H1 (cell line): ENCODE results near the gene RRAS2. TPM values are rescaled to one million over a fixed set of nuclear protein-coding genes. Genes with fewer than 3 reads are reported as not detected.

Source experiments
- GABPA ChIP-seq: IDR thresholded peaks from 2 replicates; pipeline ENCODE4 v1.6.1; 2011; ENCODE audit warnings: mild to moderate bottlenecking, low read length, moderate library complexity, borderline replicate concordance; ENCODE audit not compliant: insufficient read depth
- JUND ChIP-seq: IDR thresholded peaks from 2 replicates; pipeline ENCODE4 v1.6.1; 2011; ENCODE audit warnings: mild to moderate bottlenecking, improper control_type of control experiment, low read length
- NANOG ChIP-seq: IDR thresholded peaks from 2 replicates; pipeline ENCODE4 v1.6.1; 2011; ENCODE audit warnings: low read length, low read depth, mild to moderate bottlenecking, inconsistent platforms; ENCODE audit not compliant: insufficient read depth, poor library complexity, severe bottlenecking
- TBP ChIP-seq: IDR thresholded peaks from 2 replicates; pipeline ENCODE4 v1.6.1; 2011; ENCODE audit warnings: low read depth, low read length, improper control_type of control experiment
- polyA plus RNA-seq, 7 experiments: library from polyadenylated mRNA; depleted of rRNA in 3 of 7; stranded (reverse) in 5 of 7; unstranded in 2 of 7; fragments of >200 nt in 5 of 7; fragments of 200-250 nt in 2 of 7; gene quantifications; 1 replicate in 5 of 7; 2 replicates in 1 of 7; 4 replicates in 1 of 7; pipeline versions ENCODE4 v1.2.1 to v1.2.3, GENCODE V29; 2011 to 2013; ENCODE audit warnings: missing spikeins in 2 of 7, mixed read lengths in 2 of 7
- total RNA-seq: library from RNA; stranded (reverse); fragmentation: NEBNext Ultra II Directional; extraction: Animal tissue kit (Norgen Biotek cat#: 25700); gene quantifications from 2 replicates; pipeline ENCODE4 v1.2.1, GENCODE V29; 2021
- TF ChIP-seq, protein P1 (sequence below): fragments of 300-600 bp; sonication (generic); IDR thresholded peaks from 2 replicates; pipeline ENCODE4 v1.7.1; 2012; ENCODE audit warnings: low read length, moderate library complexity, mild to moderate bottlenecking, inconsistent platforms; ENCODE audit not compliant: insufficient replicate concordance

Gene RRAS2
- total and polyA plus RNA-seq, 2 of the 8 experiments (the other 6 are each of a cell fraction or from before 2014, with no cell fraction given) = 72.3 to 234 TPM

DNA sequence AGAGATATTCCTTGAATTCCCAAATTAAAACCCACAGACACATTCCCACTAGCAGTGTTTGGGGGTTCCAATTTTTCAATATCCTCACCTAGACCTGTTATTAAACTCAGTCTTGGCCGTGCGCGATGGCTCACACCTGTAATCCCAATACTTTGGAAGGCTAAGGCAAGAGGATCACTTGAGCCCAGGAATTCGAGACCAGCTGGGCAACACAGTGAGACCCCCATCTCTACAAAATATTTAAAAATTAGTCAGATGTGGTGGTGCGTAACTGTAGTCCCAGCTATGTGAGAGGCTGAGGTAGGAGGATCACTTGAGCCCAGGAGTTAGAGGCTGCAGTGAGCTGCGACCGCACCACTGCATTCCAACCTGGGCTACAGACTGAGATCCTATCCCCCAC is 53.3 kb downstream of the RRAS2 start (continued):
- TF ChIP-seq, protein P1, sequence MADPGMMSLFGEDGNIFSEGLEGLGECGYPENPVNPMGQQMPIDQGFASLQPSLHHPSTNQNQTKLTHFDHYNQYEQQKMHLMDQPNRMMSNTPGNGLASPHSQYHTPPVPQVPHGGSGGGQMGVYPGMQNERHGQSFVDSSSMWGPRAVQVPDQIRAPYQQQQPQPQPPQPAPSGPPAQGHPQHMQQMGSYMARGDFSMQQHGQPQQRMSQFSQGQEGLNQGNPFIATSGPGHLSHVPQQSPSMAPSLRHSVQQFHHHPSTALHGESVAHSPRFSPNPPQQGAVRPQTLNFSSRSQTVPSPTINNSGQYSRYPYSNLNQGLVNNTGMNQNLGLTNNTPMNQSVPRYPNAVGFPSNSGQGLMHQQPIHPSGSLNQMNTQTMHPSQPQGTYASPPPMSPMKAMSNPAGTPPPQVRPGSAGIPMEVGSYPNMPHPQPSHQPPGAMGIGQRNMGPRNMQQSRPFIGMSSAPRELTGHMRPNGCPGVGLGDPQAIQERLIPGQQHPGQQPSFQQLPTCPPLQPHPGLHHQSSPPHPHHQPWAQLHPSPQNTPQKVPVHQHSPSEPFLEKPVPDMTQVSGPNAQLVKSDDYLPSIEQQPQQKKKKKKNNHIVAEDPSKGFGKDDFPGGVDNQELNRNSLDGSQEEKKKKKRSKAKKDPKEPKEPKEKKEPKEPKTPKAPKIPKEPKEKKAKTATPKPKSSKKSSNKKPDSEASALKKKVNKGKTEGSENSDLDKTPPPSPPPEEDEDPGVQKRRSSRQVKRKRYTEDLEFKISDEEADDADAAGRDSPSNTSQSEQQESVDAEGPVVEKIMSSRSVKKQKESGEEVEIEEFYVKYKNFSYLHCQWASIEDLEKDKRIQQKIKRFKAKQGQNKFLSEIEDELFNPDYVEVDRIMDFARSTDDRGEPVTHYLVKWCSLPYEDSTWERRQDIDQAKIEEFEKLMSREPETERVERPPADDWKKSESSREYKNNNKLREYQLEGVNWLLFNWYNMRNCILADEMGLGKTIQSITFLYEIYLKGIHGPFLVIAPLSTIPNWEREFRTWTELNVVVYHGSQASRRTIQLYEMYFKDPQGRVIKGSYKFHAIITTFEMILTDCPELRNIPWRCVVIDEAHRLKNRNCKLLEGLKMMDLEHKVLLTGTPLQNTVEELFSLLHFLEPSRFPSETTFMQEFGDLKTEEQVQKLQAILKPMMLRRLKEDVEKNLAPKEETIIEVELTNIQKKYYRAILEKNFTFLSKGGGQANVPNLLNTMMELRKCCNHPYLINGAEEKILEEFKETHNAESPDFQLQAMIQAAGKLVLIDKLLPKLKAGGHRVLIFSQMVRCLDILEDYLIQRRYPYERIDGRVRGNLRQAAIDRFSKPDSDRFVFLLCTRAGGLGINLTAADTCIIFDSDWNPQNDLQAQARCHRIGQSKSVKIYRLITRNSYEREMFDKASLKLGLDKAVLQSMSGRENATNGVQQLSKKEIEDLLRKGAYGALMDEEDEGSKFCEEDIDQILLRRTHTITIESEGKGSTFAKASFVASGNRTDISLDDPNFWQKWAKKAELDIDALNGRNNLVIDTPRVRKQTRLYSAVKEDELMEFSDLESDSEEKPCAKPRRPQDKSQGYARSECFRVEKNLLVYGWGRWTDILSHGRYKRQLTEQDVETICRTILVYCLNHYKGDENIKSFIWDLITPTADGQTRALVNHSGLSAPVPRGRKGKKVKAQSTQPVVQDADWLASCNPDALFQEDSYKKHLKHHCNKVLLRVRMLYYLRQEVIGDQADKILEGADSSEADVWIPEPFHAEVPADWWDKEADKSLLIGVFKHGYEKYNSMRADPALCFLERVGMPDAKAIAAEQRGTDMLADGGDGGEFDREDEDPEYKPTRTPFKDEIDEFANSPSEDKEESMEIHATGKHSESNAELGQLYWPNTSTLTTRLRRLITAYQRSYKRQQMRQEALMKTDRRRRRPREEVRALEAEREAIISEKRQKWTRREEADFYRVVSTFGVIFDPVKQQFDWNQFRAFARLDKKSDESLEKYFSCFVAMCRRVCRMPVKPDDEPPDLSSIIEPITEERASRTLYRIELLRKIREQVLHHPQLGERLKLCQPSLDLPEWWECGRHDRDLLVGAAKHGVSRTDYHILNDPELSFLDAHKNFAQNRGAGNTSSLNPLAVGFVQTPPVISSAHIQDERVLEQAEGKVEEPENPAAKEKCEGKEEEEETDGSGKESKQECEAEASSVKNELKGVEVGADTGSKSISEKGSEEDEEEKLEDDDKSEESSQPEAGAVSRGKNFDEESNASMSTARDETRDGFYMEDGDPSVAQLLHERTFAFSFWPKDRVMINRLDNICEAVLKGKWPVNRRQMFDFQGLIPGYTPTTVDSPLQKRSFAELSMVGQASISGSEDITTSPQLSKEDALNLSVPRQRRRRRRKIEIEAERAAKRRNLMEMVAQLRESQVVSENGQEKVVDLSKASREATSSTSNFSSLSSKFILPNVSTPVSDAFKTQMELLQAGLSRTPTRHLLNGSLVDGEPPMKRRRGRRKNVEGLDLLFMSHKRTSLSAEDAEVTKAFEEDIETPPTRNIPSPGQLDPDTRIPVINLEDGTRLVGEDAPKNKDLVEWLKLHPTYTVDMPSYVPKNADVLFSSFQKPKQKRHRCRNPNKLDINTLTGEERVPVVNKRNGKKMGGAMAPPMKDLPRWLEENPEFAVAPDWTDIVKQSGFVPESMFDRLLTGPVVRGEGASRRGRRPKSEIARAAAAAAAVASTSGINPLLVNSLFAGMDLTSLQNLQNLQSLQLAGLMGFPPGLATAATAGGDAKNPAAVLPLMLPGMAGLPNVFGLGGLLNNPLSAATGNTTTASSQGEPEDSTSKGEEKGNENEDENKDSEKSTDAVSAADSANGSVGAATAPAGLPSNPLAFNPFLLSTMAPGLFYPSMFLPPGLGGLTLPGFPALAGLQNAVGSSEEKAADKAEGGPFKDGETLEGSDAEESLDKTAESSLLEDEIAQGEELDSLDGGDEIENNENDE = no peak
- no peak for TF ChIP-seq GABPA
- no peak for TF ChIP-seq TBP
- no peak for TF ChIP-seq NANOG
- no peak for TF ChIP-seq JUND
